HG03039 (cell line): ENCODE results near the gene MUC20.

Source experiments
- ATAC-seq: cut with Tn5 transposase; IDR thresholded peaks from one replicate; pipeline ENCODE4 v1.9.1; 2021; ENCODE audit warnings: mild to moderate bottlenecking, moderate library complexity; ENCODE audit not compliant: unreplicated experiment

Gene MUC20

DNA sequence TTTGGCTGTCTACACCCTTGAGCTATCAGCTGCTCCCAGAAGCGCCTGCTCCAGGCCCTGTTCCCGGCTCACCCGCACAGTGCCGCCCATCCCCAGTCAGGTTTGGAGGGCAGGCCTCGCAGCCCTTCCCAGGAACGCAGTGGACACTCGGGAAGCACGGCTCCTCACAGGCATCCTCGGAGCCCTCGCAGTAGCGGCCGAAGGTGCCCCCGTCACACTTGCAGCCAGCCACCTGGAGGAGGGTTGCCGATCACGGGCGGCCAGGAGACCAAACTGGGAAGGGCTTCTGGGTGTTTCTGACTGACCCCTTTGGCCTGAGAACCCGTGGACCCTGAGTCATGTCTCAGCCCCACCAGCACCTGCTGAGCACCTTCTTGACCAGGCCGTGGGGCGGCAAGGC lies 33.4 kb downstream of the MUC20 start:
- no peak for ATAC-seq

DNA sequence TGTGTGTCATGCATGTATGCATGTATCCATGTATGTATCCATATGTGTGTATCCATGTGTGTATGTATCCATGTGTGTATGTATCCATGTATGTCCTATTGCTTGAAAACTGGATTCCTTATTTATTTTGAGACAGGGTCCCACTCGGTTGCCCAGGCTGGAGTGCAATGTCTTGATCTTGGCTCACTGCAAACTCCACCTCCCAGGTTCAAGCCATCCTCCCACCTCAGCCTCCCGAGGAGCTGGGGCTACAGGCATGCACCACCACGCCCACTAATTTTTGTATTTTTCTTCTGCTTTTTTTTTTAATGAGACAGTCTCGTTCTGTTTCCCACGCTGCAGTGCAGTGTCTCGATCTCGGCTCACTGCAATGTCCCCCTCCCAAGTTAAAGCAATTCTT lies 34.1 kb downstream of the MUC20 start:
- ATAC-seq: no peak

DNA sequence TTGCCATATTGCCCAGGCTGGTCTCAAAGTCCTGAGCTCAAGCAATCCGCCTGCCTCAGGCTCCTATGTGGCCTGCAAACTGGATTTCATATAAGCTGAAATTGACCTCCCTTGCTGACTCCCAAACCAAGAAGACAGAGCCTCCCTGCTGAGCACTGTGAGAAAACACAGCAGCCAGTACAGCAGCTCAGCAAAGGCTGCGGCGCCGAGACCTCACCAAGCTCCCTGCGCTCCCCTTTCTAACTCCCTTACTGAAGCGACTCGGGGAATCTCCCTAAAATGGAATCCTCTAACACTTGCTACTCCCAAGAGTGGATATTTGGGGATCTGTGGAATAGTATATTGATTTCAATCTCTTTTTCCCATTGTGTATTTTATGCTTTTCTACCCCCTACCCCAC lies 34.6 kb downstream of the MUC20 start:
- no peak for ATAC-seq

- ATAC-seq: no peak
Observed at GRCh38 chr3:195755791-195756676, 35.3 kb downstream of the MUC20 start.

DNA sequence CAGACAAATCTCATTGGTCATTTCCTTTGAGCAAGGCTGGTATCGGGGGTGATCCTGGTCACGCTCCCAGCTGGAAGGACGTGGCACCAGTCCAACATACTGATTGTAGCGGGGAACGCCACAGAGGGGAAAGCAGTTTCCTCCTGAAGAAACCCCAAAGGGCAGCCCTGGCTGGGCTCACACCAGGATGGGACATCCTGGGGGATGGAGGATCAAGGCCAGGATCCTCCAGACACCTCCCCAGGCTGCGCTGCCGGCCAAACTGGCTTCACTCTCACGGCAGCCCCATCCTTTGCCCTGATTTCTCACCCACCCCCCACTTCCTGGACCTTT lies 36.6 kb downstream of the MUC20 start:
- ATAC-seq: no peak

DNA sequence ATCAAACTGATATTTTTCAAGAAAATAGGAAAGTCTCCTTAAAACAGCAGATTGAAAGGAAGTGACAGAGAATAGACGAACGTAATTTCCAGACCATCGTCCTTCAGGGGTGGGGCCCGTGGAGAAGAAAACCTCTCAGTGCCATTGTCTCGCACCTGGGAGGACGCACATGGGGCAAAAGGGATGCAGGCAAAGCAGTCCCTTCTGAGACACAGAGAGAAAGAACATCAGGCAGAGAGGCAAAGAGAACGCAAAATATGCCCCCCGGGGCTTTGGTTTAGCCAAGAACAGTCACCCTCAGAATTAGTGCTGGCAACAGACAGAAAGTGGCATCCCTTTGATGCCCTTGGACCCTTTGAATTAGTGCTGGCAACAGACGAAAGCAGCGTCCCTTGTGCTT lies 37.0 kb downstream of the MUC20 start:
- ATAC-seq: no peak

GRCh38 chr3:195758721-195759353 lies 38.1 kb downstream of the MUC20 start:
- ATAC-seq: no peak

DNA sequence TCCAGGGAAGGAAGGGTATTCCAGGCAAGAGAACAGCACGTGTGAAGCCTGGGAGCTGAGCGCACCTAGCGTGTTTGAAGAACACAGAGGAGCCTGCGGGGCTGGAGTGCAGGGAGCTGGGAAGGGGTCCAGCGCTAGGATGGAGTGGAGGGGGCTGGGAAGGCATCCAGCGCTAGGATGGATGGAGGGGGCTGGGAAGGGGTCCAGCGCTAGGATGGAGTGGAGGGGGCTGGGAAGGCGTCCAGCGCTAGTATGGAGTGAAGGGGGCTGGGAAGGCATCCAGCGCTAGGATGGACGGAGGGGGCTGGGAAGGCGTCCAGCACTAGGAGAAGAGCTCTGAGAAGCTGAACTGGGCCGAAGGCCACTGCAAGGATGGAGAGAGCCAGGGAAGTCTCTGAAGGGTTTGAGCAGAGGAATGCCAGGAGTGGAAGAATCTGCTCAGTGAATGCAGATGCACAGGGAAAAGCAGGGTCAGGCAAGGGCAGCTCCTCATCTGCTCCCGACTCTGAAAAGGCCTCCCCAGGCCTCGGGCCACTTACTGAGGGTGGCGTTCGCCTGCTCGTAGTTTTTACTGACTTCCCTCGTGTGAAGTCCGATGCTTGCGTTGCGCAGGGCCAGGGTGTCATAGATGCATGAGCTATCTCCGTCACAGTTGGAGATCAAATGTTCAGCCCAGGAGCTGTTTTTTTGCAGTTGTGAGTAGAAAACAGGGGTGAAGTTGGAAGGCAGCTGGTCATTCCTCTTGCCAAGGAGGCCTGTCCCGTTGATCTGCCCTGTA lies 39.8 kb downstream of the MUC20 start:
- no peak for ATAC-seq

GRCh38 chr3:195761123-195761566 lies 40.4 kb downstream of the MUC20 start:
- no peak for ATAC-seq

DNA sequence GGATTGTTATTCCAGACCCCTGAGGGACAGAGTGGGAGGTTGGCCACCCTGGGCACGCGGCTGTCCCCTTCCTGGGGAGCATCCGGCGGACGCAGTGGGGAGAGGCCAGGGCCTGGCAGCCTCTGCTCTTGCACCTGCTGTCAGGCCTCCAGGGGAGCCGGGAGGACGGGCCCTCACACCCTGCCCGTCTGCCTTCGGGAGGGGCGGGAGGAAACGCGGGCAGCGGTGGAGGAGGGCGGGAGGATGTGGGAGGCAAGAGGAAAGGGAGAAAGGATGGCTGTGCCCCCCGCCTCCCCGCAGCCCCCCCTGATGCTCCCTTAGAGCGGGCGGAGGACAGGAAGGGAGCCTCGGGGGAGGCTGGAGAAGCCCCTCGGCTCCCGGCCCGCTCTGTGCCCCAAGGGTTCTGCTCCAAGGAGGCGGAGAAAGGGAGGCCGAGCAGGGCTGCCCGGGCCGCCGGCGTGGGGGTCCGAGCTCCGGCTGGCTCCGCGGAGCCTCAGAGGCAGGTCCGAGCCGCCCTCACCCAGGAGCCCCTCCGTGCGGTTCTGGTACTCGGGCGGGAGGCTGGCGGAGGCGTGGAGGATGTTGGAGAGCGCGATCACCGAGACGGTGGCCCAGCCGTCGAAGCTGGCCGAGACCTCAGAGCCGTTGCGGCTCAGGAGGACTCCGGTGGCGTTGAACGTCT lies 40.9 kb downstream of the MUC20 start:
- no peak for ATAC-seq

GRCh38 chr3:195762249-195762585 lies 41.4 kb downstream of the MUC20 start:
- no peak for ATAC-seq

DNA sequence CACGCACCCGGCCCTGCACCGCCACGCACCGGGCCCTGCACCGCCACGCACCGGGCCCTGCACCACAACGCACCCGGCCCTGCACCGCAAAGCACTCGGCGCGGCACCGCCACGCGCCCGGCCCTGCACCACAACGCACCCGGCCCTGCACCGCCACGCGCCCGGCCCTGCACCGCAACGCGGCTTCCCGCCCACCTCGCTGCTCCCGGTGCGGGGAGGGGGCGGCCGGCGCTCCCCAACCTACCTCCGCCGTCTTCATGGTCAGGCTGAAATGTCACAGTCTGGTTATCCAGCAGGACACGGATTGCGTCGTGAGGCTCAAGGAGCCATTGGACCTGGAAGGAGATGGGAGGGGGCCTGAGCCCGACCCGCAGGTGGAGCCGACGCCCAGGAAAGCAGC lies 41.8 kb downstream of the MUC20 start:
- no peak for ATAC-seq

DNA sequence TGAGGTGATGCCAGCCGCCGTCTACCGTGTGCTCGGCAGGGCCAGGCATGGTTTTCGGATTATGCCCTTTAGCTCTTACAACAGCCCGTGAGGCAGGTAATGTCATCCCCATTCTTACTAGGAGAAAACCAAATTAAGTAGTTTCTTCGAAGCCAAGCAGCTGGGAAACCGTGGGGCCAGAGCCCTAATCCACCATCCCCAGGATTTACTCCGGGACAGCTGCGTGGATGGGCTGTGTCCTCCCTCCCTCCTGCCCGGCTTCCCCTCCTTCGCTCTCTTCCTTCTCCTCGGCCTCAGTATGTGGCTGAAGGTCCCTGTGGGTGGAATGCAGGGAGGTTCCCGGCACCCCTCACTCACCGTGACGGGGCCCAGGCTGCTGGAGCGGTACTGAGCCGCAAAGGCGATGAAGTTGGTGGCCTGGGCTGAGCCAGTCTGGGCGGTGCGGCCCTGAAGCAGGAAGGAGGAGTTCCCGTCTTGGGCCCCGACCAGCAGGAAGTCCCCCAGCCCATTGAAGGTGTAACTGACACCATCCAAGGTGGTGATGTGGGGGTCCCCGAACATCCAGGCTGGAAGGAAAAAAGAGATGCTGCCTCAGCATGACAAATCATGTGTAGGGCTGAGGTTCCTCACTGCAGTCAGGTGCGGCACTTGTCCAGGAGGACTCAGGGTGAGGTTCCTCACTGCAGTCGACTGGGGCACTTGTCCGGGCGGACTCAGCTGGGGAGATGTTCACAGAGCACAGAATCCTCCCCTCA lies 42.5 kb downstream of the MUC20 start:
- no peak for ATAC-seq

GRCh38 chr3:195763843-195764825 lies 43.4 kb downstream of the MUC20 start:
- no peak for ATAC-seq

DNA sequence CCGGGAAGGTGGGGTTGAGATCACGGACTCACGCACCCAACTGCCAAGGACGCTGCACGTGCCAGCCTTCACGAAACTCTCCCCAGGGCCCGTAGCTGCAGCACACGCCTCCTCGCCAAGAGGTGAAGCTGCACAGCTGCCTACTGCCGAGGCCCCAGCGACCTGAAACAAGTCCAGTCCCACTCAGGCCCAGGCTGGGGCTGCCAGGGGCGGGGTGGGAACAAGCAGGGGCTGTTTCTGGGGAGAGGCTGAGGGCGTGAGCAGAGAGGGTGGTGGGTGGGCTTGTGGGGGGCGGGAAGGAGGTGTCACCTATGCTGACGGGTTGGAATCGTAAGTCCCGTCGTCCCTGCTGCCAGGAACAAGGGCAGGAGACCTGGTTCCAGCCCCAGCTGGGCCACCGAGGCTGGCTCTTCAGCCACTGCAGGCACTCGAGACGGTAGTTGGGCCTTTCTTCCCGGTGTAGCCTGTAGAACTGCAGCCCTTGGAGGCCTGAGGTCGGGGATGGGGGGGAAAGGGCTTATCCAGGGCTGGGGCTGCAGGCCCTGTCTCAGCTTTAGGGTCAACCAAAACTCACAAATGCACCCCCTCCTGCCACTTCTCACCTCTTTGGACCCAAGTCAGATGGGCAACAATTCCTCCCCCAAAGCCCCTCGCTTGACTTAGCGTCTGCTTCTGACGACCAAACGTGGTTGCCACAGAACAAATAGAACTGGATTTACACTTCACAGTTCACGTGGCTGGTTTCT lies 44.4 kb downstream of the MUC20 start:
- no peak for ATAC-seq

DNA sequence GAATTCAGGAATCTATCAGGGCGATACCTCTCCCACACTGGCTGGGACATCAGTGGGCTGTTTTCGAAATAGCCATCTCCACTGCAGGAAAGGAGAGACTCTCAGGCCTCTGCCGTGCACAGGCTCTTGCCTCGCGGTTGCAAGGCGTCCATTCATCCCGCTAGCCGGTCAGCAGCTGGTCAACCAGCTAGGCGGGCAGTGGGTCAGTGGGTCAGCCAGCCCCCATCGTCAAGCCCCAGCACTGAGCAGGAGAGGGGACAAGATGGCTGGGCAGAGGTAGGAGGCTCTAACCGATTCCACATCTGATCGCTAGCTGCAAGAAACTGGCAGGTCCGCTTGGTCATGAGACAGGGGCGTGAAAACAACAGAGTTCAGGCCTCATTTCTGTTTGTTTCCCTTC lies 45.9 kb downstream of the MUC20 start:
- ATAC-seq: no peak

DNA sequence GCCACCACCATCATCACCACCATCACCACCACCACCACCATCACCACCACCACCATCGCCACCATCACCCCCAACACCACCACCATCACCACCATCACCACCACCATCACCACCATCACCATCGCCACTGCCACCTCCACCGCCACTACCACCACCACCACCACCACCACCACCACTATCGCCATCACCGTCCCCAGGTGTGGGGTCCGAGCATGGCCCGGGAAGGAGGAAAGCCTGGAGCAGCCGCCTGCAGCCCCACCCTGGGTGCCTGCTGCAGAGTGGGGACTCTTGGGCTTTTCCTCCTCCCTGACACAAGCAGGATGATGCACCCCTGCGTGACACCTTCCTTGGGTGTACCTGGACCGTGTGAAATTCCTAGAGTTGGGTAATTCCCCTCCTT lies 47.0 kb downstream of the MUC20 start:
- ATAC-seq: no peak

DNA sequence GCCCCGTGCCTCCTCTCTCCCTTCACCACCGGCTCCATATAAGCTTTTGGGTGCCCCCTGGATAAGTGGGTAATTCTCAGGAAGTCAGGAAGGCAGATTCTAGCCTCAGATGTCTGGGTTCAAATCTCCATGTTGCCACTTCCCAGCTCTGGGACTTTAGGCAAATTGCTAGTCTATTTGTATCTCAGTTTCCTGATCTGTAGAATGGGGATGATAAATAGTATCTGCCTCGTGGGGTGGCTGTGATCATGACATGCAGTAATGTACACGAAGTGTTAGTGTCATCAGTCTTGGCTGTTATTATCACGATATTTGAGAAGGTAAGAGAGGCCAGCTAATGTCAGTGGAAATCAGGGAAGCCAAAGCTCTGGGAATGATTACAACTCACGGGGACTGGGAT lies 47.6 kb downstream of the MUC20 start:
- no peak for ATAC-seq

DNA sequence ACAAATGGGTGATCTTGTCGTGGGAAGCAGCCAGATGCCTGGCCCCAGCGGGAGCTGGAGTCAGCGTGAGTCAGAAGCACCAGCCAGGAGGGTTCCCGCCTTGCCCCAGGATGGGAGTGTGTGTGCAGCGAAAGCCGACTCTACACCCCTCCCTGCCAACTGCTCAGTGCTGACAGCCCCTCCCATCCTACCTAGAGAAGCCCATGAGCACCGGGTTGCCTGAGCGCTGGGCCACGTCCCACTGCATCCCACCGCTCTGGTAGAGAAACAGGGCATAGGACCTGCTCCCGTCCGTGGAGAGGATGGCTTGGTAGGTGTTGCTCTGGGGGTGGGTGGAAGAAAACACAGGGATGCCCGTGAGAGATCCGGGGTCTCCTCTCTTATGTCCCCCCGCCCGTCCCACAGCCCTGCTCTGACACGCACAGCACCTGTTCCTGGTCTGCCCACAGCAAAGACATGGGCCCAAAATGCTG lies 48.1 kb downstream of the MUC20 start:
- ATAC-seq: no peak
